Fibroblast of peridontal ligament (primary cell): ENCODE results near the gene CTBP2.

ENCODE experiments used
- DNase-seq: peaks from one replicate; pipeline ENCODE4 v3.0.0-alpha.2; 2010; ENCODE audit errors: extremely low read depth

CTBP2 gene

DNA sequence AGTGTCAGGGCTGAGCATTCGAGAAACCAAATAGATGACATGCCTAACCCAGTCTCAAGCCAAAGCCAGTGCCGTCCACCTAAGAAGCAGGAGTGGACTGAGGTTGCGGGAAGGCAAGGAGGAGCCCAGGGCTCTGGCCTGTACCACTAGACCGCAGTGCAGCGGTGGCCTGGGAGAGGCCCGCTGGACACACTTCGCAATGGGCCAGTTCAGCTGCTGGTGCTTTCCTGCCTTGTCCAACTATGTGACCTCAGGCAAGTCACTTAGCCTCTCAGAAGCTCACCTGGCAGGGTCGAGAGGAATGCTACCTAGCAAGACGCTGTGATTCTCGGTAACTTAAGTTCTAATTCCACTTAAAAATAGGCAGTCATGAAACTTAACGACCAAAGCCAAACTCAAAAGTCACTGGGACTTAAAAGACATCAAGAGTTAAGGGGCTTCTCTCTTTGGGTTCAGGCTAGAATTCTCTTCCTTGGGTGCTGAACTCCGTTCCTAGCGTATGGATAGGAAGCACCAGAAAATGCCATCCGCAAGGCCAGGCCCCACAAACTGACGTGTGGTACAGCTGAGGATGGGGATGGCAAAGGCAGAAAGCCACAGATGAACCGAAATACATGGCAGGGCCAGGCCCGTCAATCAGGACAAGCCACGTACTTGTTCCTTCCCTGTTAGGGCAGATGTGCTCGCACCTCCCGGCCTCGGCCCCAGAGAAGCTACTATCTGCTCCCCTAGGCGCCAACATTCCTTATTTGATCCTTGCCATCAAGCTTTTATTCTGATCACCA, 34.2 kb downstream of the CTBP2 start:
- DNase-seq: no peak

DNA sequence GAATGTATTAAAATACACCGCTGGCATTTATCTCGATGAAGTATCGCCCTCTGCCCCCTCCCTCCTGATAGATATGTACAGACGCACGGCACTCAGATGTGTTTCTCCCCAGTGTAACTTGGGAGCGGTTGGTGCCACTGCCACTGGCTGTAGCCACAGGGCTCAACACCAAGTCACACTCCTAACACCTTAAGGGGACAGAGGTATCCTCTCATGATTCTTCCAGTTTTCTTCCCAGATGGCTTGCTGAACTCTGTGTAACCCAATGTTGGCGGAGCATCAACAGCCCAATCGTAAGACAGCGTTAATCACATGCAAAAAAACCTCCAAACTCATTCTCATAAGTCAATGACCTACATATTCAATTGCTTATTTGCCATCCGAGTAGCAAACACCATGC, 35.5 kb downstream of the CTBP2 start:
- peak; percentile 55 for DNase-seq

DNA sequence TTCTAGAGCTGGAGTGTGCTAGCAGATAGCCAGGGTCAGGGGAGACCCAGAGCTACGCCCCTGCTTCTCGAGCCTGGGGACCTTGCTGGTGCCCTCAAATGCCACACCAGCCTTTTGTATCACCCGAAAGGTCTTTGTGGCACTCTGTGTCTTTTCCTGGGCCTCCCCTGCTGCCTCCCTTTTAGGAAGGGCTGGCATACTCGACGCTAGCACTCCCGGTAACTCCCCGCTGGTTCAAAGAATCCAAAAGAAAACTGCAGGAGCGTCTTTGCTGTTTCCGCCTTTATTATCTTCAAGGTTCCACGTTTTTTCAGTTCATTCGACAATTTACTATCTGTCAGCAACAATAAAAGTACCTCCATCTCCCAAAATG, 36.3 kb downstream of the CTBP2 start:
- no peak for DNase-seq

DNA sequence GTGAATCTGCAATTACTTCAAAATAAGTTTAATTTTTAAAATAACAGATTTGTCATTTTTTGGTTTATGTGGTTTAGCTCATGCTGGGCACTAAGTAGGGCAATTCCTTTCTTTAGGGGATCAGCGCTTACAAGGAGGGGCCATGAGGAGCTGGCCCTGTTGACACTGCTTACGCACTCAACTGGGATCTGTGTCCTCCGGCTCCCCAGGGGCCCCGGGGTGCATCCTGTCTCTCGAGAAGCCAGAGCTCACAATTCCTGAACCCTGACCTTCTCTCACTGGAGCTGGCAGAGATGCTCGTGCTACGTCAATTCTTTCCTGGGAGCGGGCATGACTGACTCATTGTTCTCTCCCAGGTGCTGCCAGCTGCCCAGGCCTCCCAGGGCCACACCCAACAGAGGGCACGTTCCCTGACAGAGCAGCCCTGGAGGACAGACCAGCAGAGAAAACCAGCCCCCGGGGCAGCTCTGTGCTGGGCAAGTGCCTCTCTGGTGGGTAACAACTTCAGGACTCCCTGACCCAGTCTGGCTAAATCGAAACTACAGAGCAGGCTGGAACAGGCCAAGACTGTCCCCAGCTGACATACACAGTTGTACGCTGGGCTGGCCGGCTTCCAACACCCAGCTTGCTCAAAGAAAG, 36.8 kb downstream of the CTBP2 start:
- DNase-seq: peak; percentile 76

DNA sequence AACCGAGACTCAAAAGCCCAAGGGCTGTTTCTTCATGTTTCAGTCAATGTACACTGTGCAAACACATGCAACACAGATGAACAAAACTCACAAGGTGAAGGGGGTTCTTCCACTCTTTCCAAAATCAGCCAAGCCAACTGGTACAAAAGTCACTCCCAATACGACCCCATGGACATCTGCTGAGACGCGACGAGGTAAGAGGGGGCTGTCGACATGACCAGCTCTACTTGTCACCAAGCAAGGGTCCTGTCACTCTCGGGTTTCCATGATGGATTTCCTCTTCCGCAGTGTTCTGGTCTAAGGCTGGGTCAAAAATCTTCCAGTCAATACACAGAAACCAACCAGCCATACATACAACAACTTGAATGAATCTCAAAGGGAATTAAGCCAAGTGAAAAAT, 37.8 kb downstream of the CTBP2 start:
- no peak for DNase-seq

DNA sequence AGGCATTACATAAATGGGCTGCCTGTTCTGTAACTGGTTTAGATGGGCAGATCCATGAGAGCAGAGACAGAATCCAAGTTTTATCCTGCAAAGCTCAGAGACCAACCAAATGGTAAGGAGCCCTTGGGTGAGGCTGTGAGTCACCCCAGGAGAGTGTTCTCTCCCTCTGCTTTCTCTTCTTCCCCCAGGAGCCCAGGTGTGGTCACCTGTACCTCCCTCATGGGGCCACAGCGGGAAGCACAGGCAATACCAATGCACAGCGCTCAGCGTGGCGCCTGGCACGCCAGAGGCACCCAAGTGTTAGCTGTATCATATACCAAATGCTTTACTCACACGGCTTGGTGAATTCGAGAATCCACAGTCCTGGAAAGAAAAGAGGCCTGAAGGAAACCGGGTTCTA, 39.4 kb downstream of the CTBP2 start:
- no peak for DNase-seq

DNA sequence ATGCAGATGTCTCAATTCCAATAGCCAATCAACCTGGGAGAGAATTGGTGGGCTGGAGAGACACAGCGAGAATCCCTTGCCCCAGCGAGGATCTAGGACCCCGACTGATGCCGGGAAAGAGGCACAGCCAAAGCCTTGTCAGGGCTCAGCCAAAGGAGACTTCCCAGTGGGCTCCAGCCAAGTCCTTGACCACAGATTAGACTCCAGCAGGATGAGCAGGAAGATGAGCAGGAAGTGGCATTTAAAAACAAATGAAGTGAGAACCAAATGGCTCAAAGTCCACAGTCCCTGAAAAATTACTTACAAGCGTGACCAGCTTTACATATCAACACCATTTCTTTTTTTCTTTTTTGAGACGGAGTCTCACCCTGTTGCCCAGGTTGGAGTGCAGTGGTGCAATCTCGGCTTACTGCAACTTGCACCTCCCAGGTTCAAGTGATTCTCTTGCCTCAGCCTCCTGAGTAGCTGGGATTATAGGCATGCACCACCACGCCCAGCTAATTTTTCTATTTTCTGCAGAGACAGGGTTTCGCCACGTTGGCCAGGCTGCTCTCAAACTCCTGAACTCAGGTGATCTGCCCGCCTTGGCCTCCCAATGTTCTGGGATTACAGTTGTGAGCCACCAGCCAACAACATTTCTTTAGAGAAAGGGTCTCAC, 40.2 kb downstream of the CTBP2 start:
- DNase-seq: no peak

DNA sequence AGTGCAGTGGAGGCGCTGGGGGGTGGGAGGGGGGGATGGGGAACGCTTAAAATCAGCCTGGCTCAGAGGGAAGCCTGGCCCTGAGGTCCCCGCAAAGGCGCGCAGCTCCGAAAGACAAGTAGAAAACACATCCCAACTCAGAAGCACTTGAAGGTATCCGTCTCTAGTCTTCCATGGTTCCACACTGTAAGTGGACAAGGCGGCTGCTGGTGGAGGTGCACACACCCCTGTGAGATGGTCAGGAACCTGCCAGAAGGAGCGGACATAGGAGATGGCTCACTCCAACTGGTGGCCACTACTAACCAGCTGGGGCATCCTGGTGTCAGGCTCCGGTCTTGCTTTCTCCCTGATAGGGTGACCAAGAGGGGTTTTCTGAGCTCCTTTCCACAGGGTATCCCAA, 41.7 kb downstream of the CTBP2 start:
- DNase-seq: no peak

DNA sequence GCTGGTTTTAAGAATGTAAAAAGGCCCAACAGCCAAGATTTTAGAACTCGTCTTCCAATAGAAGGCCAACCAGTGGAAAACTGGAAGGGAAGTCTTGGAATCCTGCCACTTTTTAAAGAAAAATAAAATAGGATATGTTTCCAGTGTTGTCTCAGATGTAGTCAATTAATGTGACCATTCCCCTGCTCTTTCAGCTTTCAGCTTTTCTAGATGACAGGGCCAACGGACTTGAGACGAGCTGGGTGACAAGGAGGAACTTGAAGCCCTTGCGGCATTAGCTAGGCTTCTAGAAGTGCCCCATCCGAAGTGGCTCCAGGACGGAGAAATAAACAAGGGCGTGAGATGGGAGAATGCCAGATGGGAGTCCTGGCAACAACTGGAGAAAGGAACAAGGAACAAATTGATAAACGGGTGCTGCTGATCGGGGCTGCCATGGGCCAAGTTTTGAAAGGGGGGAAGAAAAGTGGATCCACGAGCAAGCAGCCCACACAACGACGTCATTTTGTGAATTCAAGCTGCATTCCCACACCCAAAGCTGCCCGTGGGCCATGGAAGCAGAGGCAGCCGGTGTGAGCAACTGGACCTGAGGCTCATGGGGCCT, 42.3 kb downstream of the CTBP2 start:
- DNase-seq: peak; percentile 92

DNA sequence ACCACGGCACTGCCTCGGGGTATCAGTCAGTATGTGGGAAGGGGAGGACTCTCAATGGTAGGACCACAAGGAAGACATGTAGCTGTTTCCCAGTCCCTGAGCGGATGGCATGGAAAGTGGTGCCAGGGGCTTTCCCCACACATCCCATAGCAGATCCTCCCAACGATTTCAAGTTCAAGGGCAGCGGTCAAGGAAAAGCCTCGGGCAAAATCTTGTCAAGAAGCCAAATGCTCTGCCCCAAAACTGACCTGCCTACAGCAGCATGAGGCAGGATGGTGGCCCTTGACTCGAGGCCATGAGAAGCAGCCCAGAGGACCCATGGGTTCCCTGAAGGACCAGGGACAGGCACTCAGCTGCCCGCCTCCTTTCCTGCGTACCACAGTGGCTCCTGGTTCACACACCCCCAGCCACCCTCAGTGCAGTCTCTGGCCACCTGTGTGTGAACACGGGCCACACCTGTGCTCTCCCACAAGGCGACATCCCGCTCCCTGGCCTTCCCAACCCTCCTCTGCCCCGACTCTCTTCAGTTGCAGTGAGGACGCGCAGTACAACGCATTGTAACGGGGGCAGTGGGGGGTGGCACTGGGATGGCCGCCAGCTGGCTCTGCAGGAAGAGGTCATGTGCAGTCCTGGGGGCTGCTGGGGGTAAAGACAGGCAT, 43.6 kb downstream of the CTBP2 start:
- no peak for DNase-seq

DNA sequence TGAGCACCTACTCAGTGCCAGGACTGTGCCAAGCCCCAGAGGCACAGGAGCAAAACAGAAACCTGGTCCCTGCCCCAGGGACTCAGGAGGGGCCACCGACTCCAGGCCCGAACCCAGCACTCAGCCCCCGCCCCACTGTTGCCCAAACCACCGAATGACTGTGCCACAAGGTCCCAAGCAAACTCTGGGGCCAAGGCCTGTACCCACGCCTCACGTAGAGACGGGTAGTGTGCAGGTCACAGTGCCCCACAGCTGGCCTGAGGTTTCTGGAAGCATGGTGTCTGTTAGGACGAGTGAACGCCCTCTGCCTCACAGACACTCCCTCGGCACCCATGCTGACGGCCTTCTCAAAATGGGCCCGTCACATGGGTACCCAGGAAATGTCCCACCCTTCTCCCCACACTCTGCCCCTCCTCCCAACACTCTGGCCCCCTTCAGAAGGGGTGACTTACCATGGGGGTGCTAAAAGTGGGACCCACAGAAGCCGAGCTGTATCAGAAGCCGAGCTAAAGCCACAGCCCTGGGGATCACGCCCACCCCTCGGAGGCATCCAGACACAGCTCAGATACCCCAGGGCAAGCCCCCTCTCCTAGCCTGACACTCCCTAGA, 44.2 kb downstream of the CTBP2 start:
- no peak for DNase-seq

DNA sequence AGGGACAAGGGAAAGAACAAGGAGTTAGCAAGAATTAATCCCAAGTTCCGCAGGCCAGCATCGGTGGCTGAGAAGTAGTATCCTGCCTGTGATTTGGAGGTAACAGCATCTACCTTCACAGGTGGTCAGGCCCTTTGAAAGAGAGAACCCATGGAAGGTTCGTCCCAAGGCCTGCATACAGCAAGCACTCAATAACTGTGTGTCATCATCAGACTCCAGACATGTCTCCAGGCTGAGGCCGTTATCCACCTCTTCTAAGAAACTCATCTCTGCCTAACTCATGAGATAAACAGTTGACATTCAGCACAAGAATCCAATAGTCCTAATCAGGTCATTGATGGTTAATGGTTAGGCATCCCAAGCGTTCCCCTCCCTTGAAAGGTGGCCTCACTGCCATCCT, 45.0 kb downstream of the CTBP2 start:
- no peak for DNase-seq

DNA sequence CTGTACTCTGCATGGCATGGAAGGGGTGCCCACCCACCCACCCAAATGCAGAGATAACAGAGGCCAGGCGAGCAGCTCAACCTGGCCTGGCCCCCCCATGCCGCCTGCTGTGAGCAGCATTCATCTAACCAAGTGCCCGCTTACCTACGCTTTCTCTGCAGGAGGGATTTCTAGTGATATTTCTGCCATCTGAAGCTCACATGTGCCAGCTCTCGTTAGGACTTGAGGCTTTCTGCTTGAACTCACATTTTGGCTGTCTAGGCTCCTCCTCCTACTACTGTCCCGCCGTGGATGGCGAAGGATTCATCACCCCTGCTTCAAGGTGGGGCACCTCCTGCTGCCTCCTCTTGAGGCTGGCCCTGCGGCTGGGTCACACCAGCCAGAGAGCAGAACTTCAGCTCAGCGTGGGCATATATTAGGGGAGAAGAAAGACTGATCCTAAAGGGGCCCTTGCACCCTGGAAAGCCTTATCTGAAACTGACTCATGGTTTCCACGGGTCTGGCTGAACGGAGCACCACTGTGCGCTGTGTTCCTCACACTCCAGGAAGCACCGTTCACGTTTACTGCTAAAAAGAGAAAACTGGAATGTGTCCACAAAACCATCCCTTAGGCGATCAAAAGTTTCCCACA, 45.5 kb downstream of the CTBP2 start:
- DNase-seq: no peak

DNA sequence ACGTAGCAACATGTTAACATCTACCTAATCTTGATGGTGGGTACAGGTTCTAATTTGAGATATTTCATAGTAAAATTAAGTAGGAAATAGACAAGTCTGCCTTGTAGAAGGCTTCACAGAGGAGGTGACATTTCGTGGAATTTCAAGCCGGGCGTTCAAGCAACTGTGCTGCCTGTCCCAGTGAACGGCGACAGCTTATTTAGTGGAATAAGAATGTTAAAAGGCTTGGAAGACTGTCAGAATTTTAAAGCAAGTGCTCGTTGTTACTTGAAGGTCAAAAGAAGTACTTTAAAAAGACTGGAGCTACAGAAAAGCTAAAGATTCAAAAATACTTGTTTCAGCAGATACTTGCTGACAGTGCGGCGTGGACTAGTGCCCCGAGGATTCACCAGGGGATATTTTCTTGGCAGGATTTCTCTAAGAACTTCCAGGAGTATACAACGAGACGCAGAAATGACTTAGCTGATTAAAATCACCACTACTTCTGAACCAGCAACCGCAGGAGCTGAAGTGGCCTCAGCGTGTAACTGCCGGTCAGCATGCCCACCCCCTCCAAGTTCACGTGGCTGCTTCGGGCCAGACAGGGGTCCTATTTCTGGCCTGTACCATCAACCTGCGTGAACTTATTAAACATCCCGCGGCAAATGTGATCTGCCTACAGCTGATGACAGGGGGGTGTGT, 46.5 kb downstream of the CTBP2 start:
- DNase-seq: peak; percentile 86

DNA sequence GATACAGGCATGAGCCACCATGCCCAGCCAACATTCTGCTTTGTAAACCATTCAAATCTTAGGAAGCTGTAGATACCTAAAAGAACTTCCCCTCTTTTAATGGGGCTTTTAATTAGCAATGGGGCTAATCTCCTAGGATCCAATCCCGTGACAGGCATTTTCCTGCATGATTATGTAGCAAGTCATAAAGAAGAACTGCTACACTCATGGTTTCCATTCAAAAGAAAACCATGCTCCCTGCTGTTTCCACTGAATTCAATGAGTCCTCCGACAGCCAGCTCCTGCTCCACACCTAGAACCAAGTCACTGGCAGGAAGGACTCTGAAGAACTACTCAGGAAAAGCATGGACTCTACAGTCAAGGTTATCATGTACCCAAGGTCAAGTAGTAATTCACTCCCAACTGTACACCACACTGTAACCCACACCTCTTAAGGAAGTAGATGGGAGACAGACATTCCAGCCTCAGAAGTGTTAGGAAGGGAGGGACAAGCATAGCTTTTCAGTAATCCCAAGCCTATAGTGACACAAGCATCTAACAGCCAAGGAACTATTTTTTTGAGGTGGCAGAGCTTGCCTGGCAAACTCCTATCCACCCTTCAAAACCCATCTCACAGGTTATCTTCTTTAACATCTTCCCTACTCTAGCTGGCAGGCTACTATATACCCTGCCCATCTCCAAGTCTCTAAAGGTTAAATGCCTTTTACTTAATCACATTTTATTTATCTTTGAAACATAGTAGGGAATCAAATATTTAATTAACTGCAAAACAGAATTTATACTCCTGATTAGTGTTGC, 47.5 kb downstream of the CTBP2 start:
- DNase-seq: no peak

DNA sequence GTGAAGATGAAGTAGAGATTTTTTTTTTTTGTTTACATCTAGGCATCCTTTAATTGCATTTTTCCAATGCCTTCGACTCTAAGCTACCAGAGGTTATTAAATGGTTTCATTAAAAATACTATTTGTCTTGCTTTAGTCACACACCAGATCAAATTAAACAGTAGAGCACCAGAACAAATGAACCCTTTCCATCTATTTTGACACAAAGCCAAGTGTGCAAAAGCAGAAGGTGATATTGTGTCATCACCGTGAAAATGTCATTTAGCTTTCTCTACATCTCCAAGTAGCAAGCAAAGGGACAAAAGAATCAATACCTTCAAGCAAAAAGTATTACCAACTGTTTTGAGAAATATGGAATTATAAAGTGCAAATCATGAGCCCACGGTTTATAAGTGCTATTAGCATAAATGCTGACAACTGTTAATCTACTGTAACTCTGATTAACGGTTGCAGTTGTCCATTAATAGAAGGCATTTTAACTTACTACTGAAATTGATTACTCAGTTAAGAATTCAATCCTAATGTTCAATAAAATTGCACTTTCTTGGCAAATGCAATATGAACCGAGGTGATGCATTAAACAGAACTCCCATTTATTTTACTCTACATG, 49.1 kb downstream of the CTBP2 start:
- no peak for DNase-seq

DNA sequence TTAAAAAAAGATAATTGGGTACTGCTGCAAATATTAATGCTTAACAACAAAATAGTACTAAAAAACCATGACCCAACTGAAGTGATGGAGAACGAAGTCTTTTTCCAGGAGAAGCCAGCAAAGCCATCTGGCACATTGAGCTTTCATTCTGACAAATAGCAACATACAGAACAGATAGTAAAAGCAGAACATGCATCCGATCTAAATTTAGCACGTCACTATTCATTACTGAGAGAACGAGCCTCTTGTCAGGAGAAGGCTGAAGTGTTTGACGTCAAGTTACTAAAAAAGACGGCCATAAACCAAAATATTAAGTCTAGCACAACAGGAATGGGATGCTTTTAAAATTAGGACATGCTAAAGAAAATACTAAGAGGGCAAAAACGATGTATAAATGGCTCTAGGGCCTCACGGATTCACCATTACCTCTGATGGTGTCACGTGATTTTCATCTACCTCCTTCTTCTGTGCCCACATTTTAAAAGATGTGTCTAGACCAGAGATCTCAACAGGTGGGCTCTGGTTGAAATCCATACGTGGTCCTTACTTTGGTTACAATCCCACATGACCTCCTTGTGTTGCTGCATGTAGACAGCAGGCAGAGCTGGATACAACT, 52.3 kb downstream of the CTBP2 start:
- no peak for DNase-seq

DNA sequence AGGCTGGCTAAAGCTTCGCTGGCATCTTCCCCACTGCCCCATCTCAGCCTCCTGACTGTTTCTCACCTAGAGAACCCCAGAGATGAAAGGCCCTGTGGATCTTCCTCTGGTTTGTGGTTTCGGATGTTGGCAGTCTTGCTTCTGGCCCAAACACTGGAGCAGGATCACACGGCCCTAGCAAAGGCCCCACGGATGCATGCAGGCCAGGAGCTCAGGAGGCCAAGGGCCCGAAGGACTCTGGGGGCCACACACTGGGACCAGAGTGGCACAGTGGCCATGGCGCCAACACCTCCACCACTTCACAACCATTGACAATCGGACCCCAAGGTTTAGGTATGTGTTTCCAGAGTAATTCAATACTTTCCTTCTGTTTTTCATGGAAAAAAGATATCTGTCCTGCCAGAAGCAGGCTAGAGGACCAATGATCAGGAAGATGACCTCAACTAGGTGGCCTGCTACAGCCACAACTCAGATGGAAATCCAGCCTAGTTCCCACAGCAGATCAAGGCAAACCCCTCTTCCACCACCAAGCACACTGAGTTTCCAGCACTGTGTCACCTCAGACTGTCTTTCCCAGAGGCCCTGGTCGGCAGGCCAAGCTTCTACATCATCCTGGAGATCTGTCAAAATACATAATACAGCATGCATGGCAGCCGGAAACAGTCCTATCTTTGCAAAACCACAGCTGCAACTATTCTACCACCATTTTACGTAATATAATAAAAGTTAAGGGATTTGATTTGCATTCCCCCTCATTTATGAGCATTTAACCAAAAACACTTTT, 53.0 kb downstream of the CTBP2 start:
- DNase-seq: no peak
